ENCODE measurements around the gene YTHDF2. TPM values are rescaled to one million over a fixed set of nuclear protein-coding genes. Genes with fewer than 3 reads are reported as not detected.
"Not testable (repeated sequence)": the region's sequence is repeated elsewhere in the genome, so short reads cannot be mapped to it uniquely, and the experiment has no call there.

YTHDF2 gene
- total RNA-seq, 1 donor from 2014 or later = 97.5 TPM

- DNase-seq (ENCODE audit: low read depth) (no peak), FAIRE-seq (no peak)
- no peak overlapping the region for H3K4me3 ChIP-seq (ENCODE audit: insufficient read depth, low read depth, low read length)
- H3K27ac Mint-ChIP-seq (ENCODE audit: unreplicated experiment) = no peak overlapping the region
- H3K4me1 Mint-ChIP-seq (ENCODE audit: low read depth, unreplicated experiment) = no peaks in the 10 kb centered on the region
- no peaks in the 10 kb centered on the region for H3K36me3 ChIP-seq (ENCODE audit: insufficient read depth, low read length)
- H3K27ac ChIP-seq (ENCODE audit: low read depth, low read length) = no peak overlapping the region
- H3K9me3 ChIP-seq (ENCODE audit: insufficient read depth, low read depth, low read length) = no peaks in the 10 kb centered on the region
- H3K4me1 ChIP-seq (ENCODE audit: insufficient read depth, low read length) = no peaks in the 10 kb centered on the region
- peaks cover 1% of the 10 kb centered on the region for H3K9me3 Mint-ChIP-seq (ENCODE audit: unreplicated experiment)
- H3K27me3 Mint-ChIP-seq (ENCODE audit: low read depth, unreplicated experiment) = peaks cover 24% of the 10 kb centered on the region
- H3K4me3 Mint-ChIP-seq (ENCODE audit: unreplicated experiment) = no peak overlapping the region
- no peak overlapping the region for H3K9ac ChIP-seq (ENCODE audit: low read length)
- H3K36me3 Mint-ChIP-seq (ENCODE audit: low read depth, unreplicated experiment) = no peaks in the 10 kb centered on the region
- no peak for TF ChIP-seq EZH2 (IDR thresholded peaks at IDR 0.05; ENCODE audit: insufficient read depth, low read length)
- TF ChIP-seq CTCF (IDR thresholded peaks at IDR 0.05; ENCODE audit: insufficient read depth, low read depth, low read length) = no peak
- no peaks in the 10 kb centered on the region for H3K27me3 ChIP-seq (ENCODE audit: insufficient read depth, low read length)
- no peak overlapping the region for H2AFZ ChIP-seq (ENCODE audit: low read depth, low read length)
- no peaks in the 10 kb centered on the region for H4K20me1 ChIP-seq (ENCODE audit: insufficient read depth, low read length)
- no peaks in the 10 kb centered on the region for H3K79me2 ChIP-seq (ENCODE audit: insufficient read depth, low read length)
- H3K4me2 ChIP-seq (ENCODE audit: low read length) = no peak overlapping the region
Observed at GRCh38 chr1:28790377-28791035, 53.8 kb downstream of the YTHDF2 start.

GRCh38 chr1:28791929-28792328 lies 55.2 kb downstream of the YTHDF2 start:
- DNase-seq (ENCODE audit: low read depth); H3K4me3 Mint-ChIP-seq (ENCODE audit: unreplicated experiment); H3K9me3 ChIP-seq (ENCODE audit: insufficient read depth, low read depth, low read length); H3K9ac ChIP-seq (ENCODE audit: low read length); H3K27ac Mint-ChIP-seq (ENCODE audit: unreplicated experiment); H3K4me1 Mint-ChIP-seq (ENCODE audit: low read depth, unreplicated experiment); H3K27ac ChIP-seq (ENCODE audit: low read depth, low read length); H3K9me3 Mint-ChIP-seq (ENCODE audit: unreplicated experiment); H3K79me2 ChIP-seq (ENCODE audit: insufficient read depth, low read length); FAIRE-seq; H3K4me2 ChIP-seq (ENCODE audit: low read length); H3K27me3 ChIP-seq (ENCODE audit: insufficient read depth, low read length); H3K4me1 ChIP-seq (ENCODE audit: insufficient read depth, low read length); H3K4me3 ChIP-seq (ENCODE audit: insufficient read depth, low read depth, low read length); H2AFZ ChIP-seq (ENCODE audit: low read depth, low read length); H3K36me3 ChIP-seq (ENCODE audit: insufficient read depth, low read length); H3K36me3 Mint-ChIP-seq (ENCODE audit: low read depth, unreplicated experiment); H4K20me1 ChIP-seq (ENCODE audit: insufficient read depth, low read length): not testable (repeated sequence)
- peaks cover 23% of the 10 kb centered on the region for H3K27me3 Mint-ChIP-seq (ENCODE audit: low read depth, unreplicated experiment)

- H3K36me3 Mint-ChIP-seq (ENCODE audit: low read depth, unreplicated experiment) = no peaks in the 10 kb centered on the region
- H3K4me1 Mint-ChIP-seq (ENCODE audit: low read depth, unreplicated experiment) = no peaks in the 10 kb centered on the region
- DNase-seq (ENCODE audit: low read depth) = no peak
- no peak overlapping the region for H3K9ac ChIP-seq (ENCODE audit: low read length)
- no peak overlapping the region for H3K27ac Mint-ChIP-seq (ENCODE audit: unreplicated experiment)
- peaks cover 1% of the 10 kb centered on the region for H3K9me3 Mint-ChIP-seq (ENCODE audit: unreplicated experiment)
- no peaks in the 10 kb centered on the region for H3K36me3 ChIP-seq (ENCODE audit: insufficient read depth, low read length)
- TF ChIP-seq CTCF (IDR thresholded peaks at IDR 0.05; ENCODE audit: insufficient read depth, low read depth, low read length) (no peak), EZH2 (IDR thresholded peaks at IDR 0.05; ENCODE audit: insufficient read depth, low read length) (no peak)
- H3K4me3 Mint-ChIP-seq (ENCODE audit: unreplicated experiment) = no peak overlapping the region
- H4K20me1 ChIP-seq (ENCODE audit: insufficient read depth, low read length) = no peaks in the 10 kb centered on the region
- FAIRE-seq = no peak
- H3K27me3 Mint-ChIP-seq (ENCODE audit: low read depth, unreplicated experiment) = peaks cover 24% of the 10 kb centered on the region
- no peaks in the 10 kb centered on the region for H3K4me1 ChIP-seq (ENCODE audit: insufficient read depth, low read length)
- H3K27me3 ChIP-seq (ENCODE audit: insufficient read depth, low read length) = peaks cover 10% of the 10 kb centered on the region
- H3K4me2 ChIP-seq (ENCODE audit: low read length) = no peak overlapping the region
- H3K4me3 ChIP-seq (ENCODE audit: insufficient read depth, low read depth, low read length) = no peak overlapping the region
- H2AFZ ChIP-seq (ENCODE audit: low read depth, low read length) = no peak overlapping the region
- H3K27ac ChIP-seq (ENCODE audit: low read depth, low read length) = no peak overlapping the region
- no peaks in the 10 kb centered on the region for H3K9me3 ChIP-seq (ENCODE audit: insufficient read depth, low read depth, low read length)
- H3K79me2 ChIP-seq (ENCODE audit: insufficient read depth, low read length) = no peaks in the 10 kb centered on the region
Observed at GRCh38 chr1:28792644-28793121, 55.9 kb downstream of the YTHDF2 start.

GRCh38 chr1:28794582-28794981 lies 57.8 kb downstream of the YTHDF2 start:
- FAIRE-seq = not testable (repeated sequence)

More at GRCh38 chr1:28794582-28794981, 57.8 kb downstream of the YTHDF2 start:
- not testable (repeated sequence) for H3K4me1 ChIP-seq (ENCODE audit: insufficient read depth, low read length); H2AFZ ChIP-seq (ENCODE audit: low read depth, low read length); H3K4me3 Mint-ChIP-seq (ENCODE audit: unreplicated experiment); H3K79me2 ChIP-seq (ENCODE audit: insufficient read depth, low read length); DNase-seq (ENCODE audit: low read depth); H4K20me1 ChIP-seq (ENCODE audit: insufficient read depth, low read length); H3K9me3 ChIP-seq (ENCODE audit: insufficient read depth, low read depth, low read length); H3K4me3 ChIP-seq (ENCODE audit: insufficient read depth, low read depth, low read length); H3K9ac ChIP-seq (ENCODE audit: low read length); H3K4me1 Mint-ChIP-seq (ENCODE audit: low read depth, unreplicated experiment); H3K36me3 Mint-ChIP-seq (ENCODE audit: low read depth, unreplicated experiment); H3K9me3 Mint-ChIP-seq (ENCODE audit: unreplicated experiment); H3K4me2 ChIP-seq (ENCODE audit: low read length); H3K36me3 ChIP-seq (ENCODE audit: insufficient read depth, low read length); H3K27ac Mint-ChIP-seq (ENCODE audit: unreplicated experiment); H3K27ac ChIP-seq (ENCODE audit: low read depth, low read length)
- H3K27me3 Mint-ChIP-seq (ENCODE audit: low read depth, unreplicated experiment) = peaks cover 26% of the 10 kb centered on the region
- H3K27me3 ChIP-seq (ENCODE audit: insufficient read depth, low read length) = peaks cover 11% of the 10 kb centered on the region
